H9 (cell line): Measurements from ENCODE around the gene KAZN. TPM values are rescaled to one million over a fixed set of nuclear protein-coding genes. Genes with fewer than 3 reads are reported as not detected.

ENCODE experiments used
- DNase-seq: peaks from one replicate; pipeline ENCODE4 v3.0.0-alpha.2; 2017
- H2AFZ ChIP-seq: one replicate; pipeline ENCODE4 v1.6.1; 2013; ENCODE audit warnings: mild to moderate bottlenecking, low read length, control low read depth, moderate library complexity
- H2AK5ac ChIP-seq: 2 replicates; pipeline ENCODE4 v1.6.1; 2013; ENCODE audit warnings: low read length, control low read depth, mixed read lengths; ENCODE audit not compliant: insufficient read length
- H2BK120ac ChIP-seq: one replicate; pipeline ENCODE4 v1.6.1; 2013; ENCODE audit warnings: low read depth, mild to moderate bottlenecking, low read length, control low read depth, inconsistent platforms; ENCODE audit not compliant: poor library complexity, severe bottlenecking
- H2BK12ac ChIP-seq: 2 replicates; pipeline ENCODE4 v1.6.1; 2013; ENCODE audit warnings: low read length, control low read depth, mixed read lengths, low read depth; ENCODE audit not compliant: insufficient read length
- H2BK15ac ChIP-seq: 2 replicates; pipeline ENCODE4 v1.6.1; 2013; ENCODE audit warnings: low read depth, low read length, control low read depth
- H2BK20ac ChIP-seq: one replicate; pipeline ENCODE4 v1.6.1; 2013; ENCODE audit warnings: low read depth, mild to moderate bottlenecking, low read length, control low read depth, inconsistent platforms; ENCODE audit not compliant: poor library complexity, severe bottlenecking
- H2BK5ac ChIP-seq: 2 replicates; pipeline ENCODE4 v1.6.1; 2013; ENCODE audit warnings: low read length, control low read depth, mixed read lengths; ENCODE audit not compliant: insufficient read length
- H3K14ac ChIP-seq: 2 replicates; pipeline ENCODE4 v1.6.1; 2013; ENCODE audit warnings: low read length, control low read depth; ENCODE audit not compliant: insufficient read depth
- H3K18ac ChIP-seq: 2 replicates; pipeline ENCODE4 v1.6.1; 2013; ENCODE audit warnings: low read depth, mild to moderate bottlenecking, mixed read lengths, low read length, control low read depth; ENCODE audit not compliant: insufficient read length
- H3K23ac ChIP-seq: 2 replicates; pipeline ENCODE4 v1.6.1; 2013; ENCODE audit warnings: low read length, control low read depth, mixed read lengths, low read depth; ENCODE audit not compliant: insufficient read length
- H3K23me2 ChIP-seq: 2 replicates; pipeline ENCODE4 v1.6.1; 2013; ENCODE audit warnings: low read depth, mild to moderate bottlenecking, mixed read lengths, low read length, control low read depth; ENCODE audit not compliant: insufficient read length, poor library complexity, severe bottlenecking
- H3K27ac ChIP-seq: 2 replicates; pipeline ENCODE4 v1.5.1; 2013; ENCODE audit warnings: low read length, control low read depth, mixed read lengths, low read depth; ENCODE audit not compliant: insufficient read length
- H3K27me3 ChIP-seq: 2 replicates; pipeline ENCODE4 v1.6.1; 2013; ENCODE audit warnings: low read length, control low read depth, inconsistent platforms; ENCODE audit not compliant: insufficient read depth
- H3K4ac ChIP-seq: 2 replicates; pipeline ENCODE4 v1.6.1; 2013; ENCODE audit warnings: low read depth, mild to moderate bottlenecking, control low read depth, inconsistent platforms, low read length, moderate library complexity
- H3K4me1 ChIP-seq: 2 replicates; pipeline ENCODE4 v1.6.1; 2013; ENCODE audit warnings: low read length, control low read depth, inconsistent platforms; ENCODE audit not compliant: insufficient read depth
- H3K4me2 ChIP-seq: 2 replicates; pipeline ENCODE4 v1.6.1; 2013; ENCODE audit warnings: low read length, control low read depth, mixed read lengths; ENCODE audit not compliant: insufficient read length, insufficient read depth
- H3K56ac ChIP-seq: 2 replicates; pipeline ENCODE4 v1.6.1; 2013; ENCODE audit warnings: low read depth, mild to moderate bottlenecking, mixed read lengths, low read length, control low read depth; ENCODE audit not compliant: insufficient read length
- H3K79me1 ChIP-seq: 2 replicates; pipeline ENCODE4 v1.6.1; 2013; ENCODE audit warnings: low read depth, mild to moderate bottlenecking, moderate library complexity, low read length, control low read depth, inconsistent platforms; ENCODE audit not compliant: insufficient read depth, poor library complexity, severe bottlenecking
- H3K79me2 ChIP-seq: 2 replicates; pipeline ENCODE4 v1.6.1; 2013; ENCODE audit warnings: low read length, control low read depth, inconsistent platforms; ENCODE audit not compliant: insufficient read depth
- H3K9ac ChIP-seq: 2 replicates; pipeline ENCODE4 v1.6.1; 2013; ENCODE audit warnings: low read length, control low read depth, mixed read lengths; ENCODE audit not compliant: insufficient read length; ENCODE audit errors: extremely low read depth
- H3K9me3 ChIP-seq: one replicate; pipeline ENCODE4 v1.6.1; 2013; ENCODE audit warnings: low read depth, low read length, inconsistent platforms; ENCODE audit not compliant: control insufficient read depth
- H3T11ph ChIP-seq: one replicate; pipeline ENCODE4 v1.6.1; 2013; ENCODE audit warnings: mild to moderate bottlenecking, low read length, control low read depth, inconsistent platforms
- H4K20me1 ChIP-seq: one replicate; pipeline ENCODE4 v1.6.1; 2013; ENCODE audit not compliant: control insufficient read depth, insufficient read length, insufficient read depth
- H4K5ac ChIP-seq: 2 replicates; pipeline ENCODE4 v1.6.1; 2013; ENCODE audit warnings: low read depth, mild to moderate bottlenecking, mixed read lengths, low read length, control low read depth; ENCODE audit not compliant: insufficient read length
- H4K8ac ChIP-seq: replicated peaks from 2 replicates; pipeline ENCODE4 v1.6.1; 2013; ENCODE audit warnings: low read length, control low read depth, mixed read lengths, low read depth; ENCODE audit not compliant: insufficient read length
- H4K91ac ChIP-seq: 2 replicates; pipeline ENCODE4 v1.6.1; 2013; ENCODE audit warnings: low read depth, mild to moderate bottlenecking, moderate library complexity, mixed read lengths, low read length, control low read depth; ENCODE audit not compliant: insufficient read length
- H3K27ac Mint-ChIP-seq, 3 experiments: 2 replicates in 2 of 3; 3 replicates in 1 of 3; pipeline ENCODE4 v1.8.0; 2020 to 2021; ENCODE audit warnings: mixed read lengths in 3 of 3, mild to moderate bottlenecking in 1 of 3, moderate library complexity in 1 of 3
- H3K27me3 Mint-ChIP-seq: 2 replicates; pipeline ENCODE4 v1.8.0; 2021; ENCODE audit warnings: low read depth, mild to moderate bottlenecking, moderate library complexity, mixed read lengths
- H3K36me3 Mint-ChIP-seq, 3 experiments: 2 replicates in 2 of 3; 3 replicates in 1 of 3; pipeline ENCODE4 v1.8.0; 2020 to 2021; ENCODE audit warnings: low read depth in 3 of 3, mixed read lengths in 3 of 3; ENCODE audit not compliant: insufficient read depth in 1 of 3
- H3K4me1 Mint-ChIP-seq, 2 experiments: 2 replicates each; pipeline ENCODE4 v1.8.0; 2020; ENCODE audit warnings: mixed read lengths in 2 of 2
- H3K4me3 Mint-ChIP-seq, 2 experiments: 2 replicates in 1 of 2; 3 replicates in 1 of 2; pipeline ENCODE4 v1.8.0; 2020 to 2021; ENCODE audit warnings: mild to moderate bottlenecking in 2 of 2, mixed read lengths in 2 of 2, moderate library complexity in 1 of 2
- H3K9me3 Mint-ChIP-seq, 2 experiments: 2 replicates in 1 of 2; 3 replicates in 1 of 2; pipeline ENCODE4 v1.8.0; 2020; ENCODE audit warnings: mild to moderate bottlenecking in 2 of 2, mixed read lengths in 2 of 2, moderate library complexity in 1 of 2
- WGBS: extraction: QIAGEN DNeasy Blood & Tissue Kit; methylation state at CpG from one replicate; pipeline ENCODE4 v1.1.7; 2013; ENCODE audit warnings: missing lambda C conversion rate, low lambda C conversion rate, mixed read lengths; ENCODE audit not compliant: insufficient read length; ENCODE audit errors: extremely low coverage; 5-methylcytosine and 5-hydroxymethylcytosine counted together
- total RNA-seq: library from RNA; stranded (reverse); gene quantifications from 2 replicates; pipeline ENCODE4 v1.2.1, GENCODE V29; 2021
- TF ChIP-seq, protein P1 (sequence below): fragments of 200-600 bp; sonication (generic); conservative IDR thresholded peaks from 3 replicates; pipeline ENCODE4 v1.8.0; 2021; ENCODE audit warnings: antibody characterized with exemption, mild to moderate bottlenecking

Gene KAZN
- total RNA-seq, 1 experiment from 2014 or later = 7.6 TPM

DNA sequence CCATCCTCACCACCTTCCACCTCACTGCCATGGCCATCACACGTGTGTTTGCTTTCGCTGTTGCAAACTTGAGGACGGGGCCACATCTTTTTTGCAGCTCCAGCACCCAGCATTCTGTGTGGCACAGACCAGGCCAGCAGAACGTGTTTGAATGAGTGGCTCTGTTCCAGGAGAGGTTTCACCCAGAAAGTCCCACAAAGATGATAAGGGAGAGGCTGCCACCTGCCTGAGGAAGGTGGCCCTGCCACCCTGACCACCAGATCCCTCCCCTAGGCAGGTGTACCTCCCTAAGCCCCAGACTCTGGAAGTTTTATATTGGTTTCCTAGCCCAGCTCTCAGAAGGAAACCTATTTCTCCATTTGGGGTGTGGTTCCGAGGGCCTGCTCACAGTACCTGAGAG, 252.1 kb downstream of the KAZN start:
- H2BK120ac ChIP-seq = no peak overlapping the region
- H2AFZ ChIP-seq = no peak overlapping the region
- no peak overlapping the region for H3K4me2 ChIP-seq
- H4K8ac ChIP-seq = no peak overlapping the region
- H3K4ac ChIP-seq = no peak overlapping the region
- H2BK20ac ChIP-seq = no peak overlapping the region
- H3K27me3 ChIP-seq = no peaks in the 10 kb centered on the region
- Mint-ChIP-seq H3K27me3 (peaks cover 2% of the 10 kb centered on the region), H3K4me1 (peaks cover 0 to 2% of the 10 kb centered on the region in 2 experiments; a peak in 1 of 4 replicates), H3K4me3 (no peak overlapping the region), H3K9me3 (no peaks in the 10 kb centered on the region), H3K36me3 (no peaks in the 10 kb centered on the region), H3K27ac (no peak overlapping the region)
- H2BK5ac ChIP-seq = no peak overlapping the region
- H2BK15ac ChIP-seq = no peak overlapping the region
- no peak overlapping the region for H4K5ac ChIP-seq
- H3K27ac ChIP-seq = no peak overlapping the region
- H4K91ac ChIP-seq = no peak overlapping the region
- H3K56ac ChIP-seq = no peak overlapping the region
- no peak overlapping the region for H2AK5ac ChIP-seq
- no peak overlapping the region for H3K18ac ChIP-seq
- H3K14ac ChIP-seq = no peak overlapping the region
- H3K9me3 ChIP-seq = no peaks in the 10 kb centered on the region
- H4K20me1 ChIP-seq = no peaks in the 10 kb centered on the region
- H3T11ph ChIP-seq = no peak overlapping the region
- TF ChIP-seq, protein P1, sequence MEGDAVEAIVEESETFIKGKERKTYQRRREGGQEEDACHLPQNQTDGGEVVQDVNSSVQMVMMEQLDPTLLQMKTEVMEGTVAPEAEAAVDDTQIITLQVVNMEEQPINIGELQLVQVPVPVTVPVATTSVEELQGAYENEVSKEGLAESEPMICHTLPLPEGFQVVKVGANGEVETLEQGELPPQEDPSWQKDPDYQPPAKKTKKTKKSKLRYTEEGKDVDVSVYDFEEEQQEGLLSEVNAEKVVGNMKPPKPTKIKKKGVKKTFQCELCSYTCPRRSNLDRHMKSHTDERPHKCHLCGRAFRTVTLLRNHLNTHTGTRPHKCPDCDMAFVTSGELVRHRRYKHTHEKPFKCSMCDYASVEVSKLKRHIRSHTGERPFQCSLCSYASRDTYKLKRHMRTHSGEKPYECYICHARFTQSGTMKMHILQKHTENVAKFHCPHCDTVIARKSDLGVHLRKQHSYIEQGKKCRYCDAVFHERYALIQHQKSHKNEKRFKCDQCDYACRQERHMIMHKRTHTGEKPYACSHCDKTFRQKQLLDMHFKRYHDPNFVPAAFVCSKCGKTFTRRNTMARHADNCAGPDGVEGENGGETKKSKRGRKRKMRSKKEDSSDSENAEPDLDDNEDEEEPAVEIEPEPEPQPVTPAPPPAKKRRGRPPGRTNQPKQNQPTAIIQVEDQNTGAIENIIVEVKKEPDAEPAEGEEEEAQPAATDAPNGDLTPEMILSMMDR = peak; percentile 55
- DNase-seq = no peak
- no peaks in the 10 kb centered on the region for H3K79me1 ChIP-seq
- no peak overlapping the region for H3K23ac ChIP-seq
- H3K23me2 ChIP-seq = no peaks in the 10 kb centered on the region
- no peaks in the 10 kb centered on the region for H3K79me2 ChIP-seq
- H3K4me1 ChIP-seq = 0 out of 2 replicates have a peak, but pooled peaks cover 2% of the 10 kb centered on the region
- no CpG with 5 or more reads among the region's 5 CpGs for WGBS
- no peak overlapping the region for H3K9ac ChIP-seq
- H2BK12ac ChIP-seq = no peak overlapping the region
